Fibroblast of mammary gland (primary cell): ENCODE measurements around the gene ZNF768.
A peak's percentile ranks its signal among the peaks of the same experiment; 100 is the strongest.

ENCODE experiments used
- DNase-seq: peaks from one replicate; pipeline ENCODE4 v3.0.0-alpha.2; 2010; ENCODE audit warnings: low read depth
- H3K4me3 ChIP-seq: 2 replicates; pipeline ENCODE4 v1.5.1; 2011; ENCODE audit warnings: low read depth, mild to moderate bottlenecking, low read length, moderate library complexity; ENCODE audit not compliant: control insufficient read depth
- CTCF ChIP-seq: conservative IDR thresholded peaks from 2 replicates; pipeline ENCODE4 v1.5.1; 2011; ENCODE audit warnings: low read depth, low read length, inconsistent platforms; ENCODE audit not compliant: control insufficient read depth, insufficient read depth

ZNF768 gene

GRCh38 chr16:30499284-30499683, 27.1 kb downstream of the ZNF768 start:
- DNase-seq, result peak; percentile 22
- peak overlapping the region; percentile 40 for H3K4me3 ChIP-seq
- no peak for TF ChIP-seq CTCF

DNA sequence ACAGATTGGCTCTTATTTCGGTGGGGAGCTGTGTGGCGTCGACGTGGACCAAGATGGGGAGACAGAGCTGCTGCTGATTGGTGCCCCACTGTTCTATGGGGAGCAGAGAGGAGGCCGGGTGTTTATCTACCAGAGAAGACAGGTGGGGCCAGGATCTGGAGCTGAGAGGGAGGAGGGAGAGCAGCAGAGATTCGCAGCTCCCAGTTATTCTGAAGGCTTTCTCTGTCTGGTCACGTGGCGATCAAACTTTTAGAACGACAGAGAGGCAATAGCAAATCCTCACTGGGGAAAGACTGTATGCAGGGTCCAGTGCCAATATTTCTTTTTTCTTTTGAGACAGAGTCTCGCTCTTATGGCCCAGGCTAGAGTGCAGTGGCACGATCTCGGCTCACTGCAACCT, 31.7 kb downstream of the ZNF768 start:
- no peak overlapping the region for H3K4me3 ChIP-seq
- no peak for DNase-seq
- no peak for TF ChIP-seq CTCF

DNA sequence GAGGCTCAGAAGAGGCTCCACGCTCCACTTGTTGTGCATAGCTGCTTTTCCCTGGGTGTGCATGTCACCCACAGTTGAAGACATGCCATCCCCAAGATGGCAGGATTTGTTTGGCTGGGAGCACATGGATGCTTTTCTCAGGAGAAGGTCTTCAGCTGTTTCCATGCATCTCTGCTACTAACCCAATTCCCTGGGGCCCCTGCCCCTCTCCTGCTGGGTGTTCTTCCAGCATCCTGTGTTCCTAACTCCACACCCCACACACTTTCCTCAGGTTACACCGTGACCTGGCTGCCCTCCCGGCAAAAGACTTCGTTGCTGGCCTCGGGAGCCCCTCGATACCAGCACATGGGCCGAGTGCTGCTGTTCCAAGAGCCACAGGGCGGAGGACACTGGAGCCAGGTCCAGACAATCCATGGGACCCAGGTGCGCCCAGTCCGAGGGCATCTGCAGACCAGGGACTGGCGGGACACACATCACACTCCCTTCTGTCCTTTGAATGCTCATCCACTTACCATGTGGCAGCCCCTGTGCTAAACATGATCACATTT, 32.4 kb downstream of the ZNF768 start:
- no peak for TF ChIP-seq CTCF
- H3K4me3 ChIP-seq, result no peak overlapping the region
- DNase-seq, result no peak

GRCh38 chr16:30491744-30492308, 34.5 kb downstream of the ZNF768 start:
- DNase-seq, result peak; percentile 80
- TF ChIP-seq CTCF, result no peak
- H3K4me3 ChIP-seq, result no peak overlapping the region

GRCh38 chr16:30491229-30491628, 35.1 kb downstream of the ZNF768 start:
- DNase-seq, result no peak
- TF ChIP-seq CTCF, result no peak
- H3K4me3 ChIP-seq, result no peak overlapping the region

DNA sequence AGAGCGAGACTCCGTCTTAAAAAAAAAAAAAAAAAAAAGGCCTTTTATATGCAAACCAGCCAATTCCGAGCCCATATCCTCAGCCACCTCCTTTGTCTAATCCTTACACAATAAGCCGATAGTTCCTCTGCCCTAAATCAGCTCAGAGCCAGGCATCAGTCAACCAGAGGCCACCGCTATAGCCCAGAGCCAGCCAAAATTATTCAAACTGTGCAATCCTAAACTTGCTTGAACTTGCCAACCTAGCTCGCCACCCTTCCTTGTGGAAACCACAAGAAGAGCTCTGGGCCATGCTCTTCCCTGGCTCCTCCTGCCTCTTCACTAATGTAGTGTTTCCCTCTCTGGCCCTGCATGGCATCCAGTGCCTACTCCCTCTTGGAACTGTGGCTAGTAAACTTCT, 36.2 kb downstream of the ZNF768 start:
- no peak for DNase-seq
- TF ChIP-seq CTCF, result no peak
- H3K4me3 ChIP-seq, result no peak overlapping the region

DNA sequence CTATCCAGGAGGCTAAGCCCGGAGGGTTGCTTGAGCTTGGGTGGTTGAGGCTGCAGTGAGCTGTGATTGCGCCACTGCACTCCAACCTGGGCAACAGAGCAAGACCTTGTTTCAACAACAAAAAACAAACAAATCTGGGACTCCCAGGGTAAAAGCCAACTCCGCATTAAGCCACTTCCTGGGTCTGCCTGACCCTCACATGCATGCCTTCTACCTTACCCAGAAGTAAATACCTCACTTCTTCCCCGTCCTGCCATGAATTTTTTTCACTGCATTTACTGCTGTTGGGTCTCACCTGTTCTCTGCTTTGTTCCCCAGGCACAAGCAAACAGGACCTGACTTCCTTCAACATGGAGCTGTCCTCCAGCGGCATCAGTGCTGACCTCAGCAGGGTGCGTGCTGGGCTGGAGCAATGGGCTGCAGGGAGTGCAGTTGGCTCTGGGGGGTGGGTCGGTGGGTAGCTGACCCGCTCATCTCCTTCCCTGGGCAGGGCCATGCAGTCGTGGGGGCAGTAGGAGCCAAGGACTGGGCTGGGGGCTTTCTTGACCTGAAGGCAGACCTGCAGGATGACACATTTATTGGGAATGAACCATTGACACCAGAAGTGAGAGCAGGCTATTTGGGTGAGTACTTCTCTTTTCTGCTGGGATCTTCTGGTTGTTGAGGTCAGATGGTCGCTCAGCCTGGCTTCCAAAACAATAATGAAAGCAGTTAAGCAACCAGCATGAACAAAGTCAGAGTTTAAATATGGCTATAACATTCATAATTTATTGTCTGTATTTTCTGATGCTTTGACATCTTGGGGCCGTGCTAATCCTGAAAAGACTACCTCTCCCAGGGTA, 37.4 kb downstream of the ZNF768 start:
- H3K4me3 ChIP-seq, result no peak overlapping the region
- TF ChIP-seq CTCF, result no peak
- DNase-seq, result no peak
